Ishikawa (cell line): Measurements from ENCODE around the gene HAP1.

Source experiments
- FOXM1 ChIP-seq: IDR thresholded peaks from 2 replicates; pipeline ENCODE4 v1.6.1; 2012; ENCODE audit warnings: low read depth, borderline replicate concordance
- TCF12 ChIP-seq: IDR thresholded peaks from 2 replicates; pipeline ENCODE4 v1.6.1; 2012; ENCODE audit warnings: low read depth
- ZBTB7A ChIP-seq: IDR thresholded peaks from 2 replicates; pipeline ENCODE4 v1.6.1; 2012; ENCODE audit warnings: low read depth

DNA sequence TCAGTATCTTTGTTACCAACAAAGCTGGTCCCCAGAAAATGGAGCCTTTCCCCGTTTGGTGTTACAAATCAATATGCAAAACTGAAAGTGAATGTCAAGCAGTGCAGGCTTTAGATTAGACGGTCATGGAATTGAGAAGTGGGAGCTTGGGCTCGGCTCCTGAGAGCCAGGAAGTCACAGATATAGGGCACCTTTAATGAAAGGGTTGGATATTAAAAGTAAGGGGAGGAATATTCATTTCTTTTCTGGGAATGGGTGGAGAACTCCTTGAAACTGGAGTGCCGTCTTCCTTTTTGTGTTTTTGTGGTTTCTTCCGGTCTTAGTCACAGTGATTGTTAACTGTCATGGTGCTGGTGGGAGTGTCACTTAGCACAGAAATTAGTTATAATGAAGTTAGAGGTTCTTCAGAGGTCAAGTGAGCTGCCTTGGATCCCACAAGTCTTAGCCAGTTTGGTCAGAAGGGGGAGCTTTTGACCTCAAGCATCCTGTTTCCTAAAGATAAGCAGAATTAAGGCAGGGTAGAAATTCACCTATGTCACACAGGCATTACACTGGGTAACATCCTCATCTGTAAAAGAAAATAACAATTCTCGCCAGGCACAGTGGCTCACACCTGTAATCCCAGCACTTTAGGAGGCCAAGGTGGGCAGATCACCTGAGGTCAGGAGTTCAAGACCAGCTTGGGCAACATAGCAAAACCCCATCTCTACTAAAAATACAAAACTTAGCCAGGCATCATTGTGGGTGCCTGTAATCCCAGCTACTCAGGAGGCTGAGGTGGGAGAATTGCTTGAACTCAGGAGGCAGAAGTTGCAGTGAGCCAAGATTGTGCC is 55.3 kb downstream of the HAP1 start:
- TF ChIP-seq ZBTB7A (no peak), FOXM1 (no peak), TCF12 (no peak)
